Caco-2 (cell line): ENCODE measurements around the gene MEGF9. TPM values are rescaled to one million over a fixed set of nuclear protein-coding genes. Genes with fewer than 3 reads are reported as not detected.

Experiments
- BruUV-seq: library from RNA; stranded (reverse); fragments of 400-500 nt; replicated peaks from 2 replicates; lab custom pipeline; 2021; lab: Mats Ljungman, UMichigan
- CTCF ChIA-PET: fragments of 300-600 bp; sonication (Branson Sonifier 250); formaldehyde crosslinking; loops from one replicate; lab custom pipeline; 2022; ENCODE audit warnings: antibody characterized with exemption; lab: Charles Lee
- POLR2A ChIA-PET: fragments of 300-600 bp; sonication (Branson Sonifier 250); formaldehyde crosslinking; loops from one replicate; lab custom pipeline; 2022; ENCODE audit warnings: antibody characterized with exemption; lab: Charles Lee
- DNase-seq, 2 experiments: peaks; one replicate each; pipeline versions ENCODE4 v3.0.0 to v3.0.0-alpha.2; 2020 to 2022
- H3K27me3 ChIP-seq: replicated peaks from 2 replicates; pipeline ENCODE4 v1.6.0; 2011; ENCODE audit warnings: low read length; ENCODE audit not compliant: control insufficient read depth, insufficient read depth
- H3K36me3 ChIP-seq: 2 replicates; pipeline ENCODE4 v1.5.1; 2011; ENCODE audit warnings: low read length; ENCODE audit not compliant: control insufficient read depth, insufficient read depth
- H3K4me1 ChIP-seq: fragments of 250-450 bp; sonication (Bioruptor Pico); 2 replicates; pipeline ENCODE4 v1.5.1; 2020; ENCODE audit warnings: mild to moderate bottlenecking
- H3K4me3 ChIP-seq: 2 replicates; pipeline ENCODE4 v1.5.1; 2011; ENCODE audit warnings: low read depth, mild to moderate bottlenecking, control low read depth, low read length
- H3K9me3 ChIP-seq: fragments of 250-450 bp; sonication (Bioruptor Pico); 2 replicates; pipeline ENCODE4 v1.5.1; 2020; ENCODE audit warnings: mild to moderate bottlenecking, moderate library complexity
- H3K27ac Mint-ChIP-seq: one replicate; pipeline ENCODE4 v1.8.0; 2022; ENCODE audit warnings: mixed read lengths; ENCODE audit not compliant: unreplicated experiment
- H3K27me3 Mint-ChIP-seq: one replicate; pipeline ENCODE4 v1.8.0; 2022; ENCODE audit warnings: mixed read lengths; ENCODE audit not compliant: insufficient read depth, unreplicated experiment
- H3K36me3 Mint-ChIP-seq: one replicate; pipeline ENCODE4 v1.8.0; 2022; ENCODE audit warnings: mild to moderate bottlenecking, mixed read lengths; ENCODE audit not compliant: insufficient read depth, unreplicated experiment
- H3K4me1 Mint-ChIP-seq: one replicate; pipeline ENCODE4 v1.8.0; 2022; ENCODE audit warnings: low read depth, mixed read lengths; ENCODE audit not compliant: unreplicated experiment
- H3K4me3 Mint-ChIP-seq: one replicate; pipeline ENCODE4 v1.8.0; 2022; ENCODE audit warnings: mild to moderate bottlenecking, moderate library complexity, mixed read lengths; ENCODE audit not compliant: unreplicated experiment
- H3K9me3 Mint-ChIP-seq: one replicate; pipeline ENCODE4 v1.8.0; 2022; ENCODE audit warnings: mixed read lengths; ENCODE audit not compliant: unreplicated experiment
- intact Hi-C: fragments of 100-400 bp; cut with micrococcal nuclease; formaldehyde crosslinking; loops from one replicate; pipeline ENCODE4 v1.10.0; 2022; ENCODE audit not compliant: unreplicated experiment
- total RNA-seq: library from RNA; stranded (reverse); gene quantifications from 2 replicates; pipeline ENCODE4 v1.2.3, GENCODE V29; 2022
- TF ChIP-seq, protein P1 (sequence below), 2 experiments: fragments of 200-600 bp in 1 of 2; IDR thresholded peaks; 1 replicate in 1 of 2; 2 replicates in 1 of 2; pipeline versions ENCODE4 v1.5.1 to v1.8.0; 2011 to 2022; ENCODE audit warnings: antibody characterized with exemption in 1 of 2, control low read depth in 1 of 2, inconsistent platforms in 1 of 2, low read depth in 1 of 2, low read length in 1 of 2, mild to moderate bottlenecking in 1 of 2, moderate library complexity in 1 of 2; ENCODE audit not compliant: insufficient read depth in 1 of 2, severe bottlenecking in 1 of 2, unreplicated experiment in 1 of 2

Gene MEGF9
- total RNA-seq, 1 experiment from 2014 or later = 2.9 TPM

DNA sequence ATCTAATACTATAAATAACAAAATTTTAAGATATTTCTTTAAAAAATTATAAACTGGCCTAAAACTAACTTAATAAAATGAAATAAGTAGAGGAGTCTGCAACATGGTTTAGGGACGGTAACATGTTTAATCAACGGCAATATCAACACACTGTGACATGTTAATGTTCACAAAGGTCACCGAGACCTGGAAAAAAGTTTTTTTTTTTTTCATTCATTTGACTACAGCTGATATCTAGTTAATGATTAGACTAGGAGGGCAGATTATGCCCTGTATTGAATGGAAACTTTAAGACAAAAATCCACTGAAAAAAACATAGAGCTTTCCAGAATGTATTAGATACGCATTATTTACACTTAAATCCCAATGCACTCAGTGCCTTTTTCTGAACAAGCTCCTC, 67.3 kb downstream of the MEGF9 start:
- no peak for DNase-seq
- TF ChIP-seq, protein P1, sequence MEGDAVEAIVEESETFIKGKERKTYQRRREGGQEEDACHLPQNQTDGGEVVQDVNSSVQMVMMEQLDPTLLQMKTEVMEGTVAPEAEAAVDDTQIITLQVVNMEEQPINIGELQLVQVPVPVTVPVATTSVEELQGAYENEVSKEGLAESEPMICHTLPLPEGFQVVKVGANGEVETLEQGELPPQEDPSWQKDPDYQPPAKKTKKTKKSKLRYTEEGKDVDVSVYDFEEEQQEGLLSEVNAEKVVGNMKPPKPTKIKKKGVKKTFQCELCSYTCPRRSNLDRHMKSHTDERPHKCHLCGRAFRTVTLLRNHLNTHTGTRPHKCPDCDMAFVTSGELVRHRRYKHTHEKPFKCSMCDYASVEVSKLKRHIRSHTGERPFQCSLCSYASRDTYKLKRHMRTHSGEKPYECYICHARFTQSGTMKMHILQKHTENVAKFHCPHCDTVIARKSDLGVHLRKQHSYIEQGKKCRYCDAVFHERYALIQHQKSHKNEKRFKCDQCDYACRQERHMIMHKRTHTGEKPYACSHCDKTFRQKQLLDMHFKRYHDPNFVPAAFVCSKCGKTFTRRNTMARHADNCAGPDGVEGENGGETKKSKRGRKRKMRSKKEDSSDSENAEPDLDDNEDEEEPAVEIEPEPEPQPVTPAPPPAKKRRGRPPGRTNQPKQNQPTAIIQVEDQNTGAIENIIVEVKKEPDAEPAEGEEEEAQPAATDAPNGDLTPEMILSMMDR (IDR thresholded peaks at IDR 0.05; ENCODE audit: insufficient read depth in 1 of 2, low read depth in 1 of 2, low read length in 1 of 2, severe bottlenecking in 1 of 2, unreplicated experiment in 1 of 2) = no peak
- H3K36me3 Mint-ChIP-seq = no peaks in the 10 kb centered on the region
- BruUV-seq = no TSS peak
- ChIA-PET CTCF (no interaction called here), POLR2A (no interaction called here)
- H3K27ac Mint-ChIP-seq = no peak overlapping the region
- no peaks in the 10 kb centered on the region for H3K36me3 ChIP-seq
- H3K4me3 Mint-ChIP-seq = no peak overlapping the region
- H3K4me1 Mint-ChIP-seq = no peaks in the 10 kb centered on the region
- no peak overlapping the region for H3K4me3 ChIP-seq
- intact Hi-C loops = no loop called here
- no peaks in the 10 kb centered on the region for H3K9me3 Mint-ChIP-seq
- H3K4me1 ChIP-seq = no peaks in the 10 kb centered on the region
- no peaks in the 10 kb centered on the region for H3K27me3 ChIP-seq
- no peaks in the 10 kb centered on the region for H3K9me3 ChIP-seq
- H3K27me3 Mint-ChIP-seq = no peaks in the 10 kb centered on the region

DNA sequence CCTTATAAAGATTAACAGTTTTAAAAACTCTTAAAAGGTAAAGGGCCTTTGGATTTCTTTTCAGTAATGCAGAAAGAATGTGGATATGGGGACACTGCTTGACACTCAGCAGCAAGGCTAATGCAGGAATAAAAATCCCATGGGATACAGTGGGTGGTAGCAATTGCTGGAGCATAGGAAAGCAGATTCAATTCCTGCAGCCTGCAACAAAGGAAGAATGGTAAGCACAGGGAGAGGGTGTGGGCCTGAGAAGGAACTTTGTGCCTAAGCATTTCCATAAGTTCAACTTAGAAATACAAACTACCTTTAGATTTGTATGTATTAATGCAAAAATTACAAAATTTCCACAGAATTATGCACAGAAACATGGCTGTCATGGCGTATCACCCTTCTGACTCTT, 68.5 kb downstream of the MEGF9 start:
- no peak overlapping the region for H3K4me3 ChIP-seq
- no peaks in the 10 kb centered on the region for H3K4me1 Mint-ChIP-seq
- POLR2A ChIA-PET = no interaction called here
- TF ChIP-seq, protein P1 (IDR thresholded peaks at IDR 0.05; ENCODE audit: insufficient read depth in 1 of 2, low read depth in 1 of 2, low read length in 1 of 2, severe bottlenecking in 1 of 2, unreplicated experiment in 1 of 2) = no peak
- H3K36me3 Mint-ChIP-seq = no peaks in the 10 kb centered on the region
- no peaks in the 10 kb centered on the region for H3K27me3 ChIP-seq
- no peaks in the 10 kb centered on the region for H3K4me1 ChIP-seq
- CTCF ChIA-PET = interaction anchor here (0.6 kb wide), 1 partner anchor 40 kb away, joined by 5 read pairs; no protein-coding TSS in a partner anchor
- BruUV-seq = no TSS peak
- H3K9me3 ChIP-seq = no peaks in the 10 kb centered on the region
- intact Hi-C loops = no loop called here
- H3K36me3 ChIP-seq = no peaks in the 10 kb centered on the region
- H3K4me3 Mint-ChIP-seq = no peak overlapping the region
- no peaks in the 10 kb centered on the region for H3K9me3 Mint-ChIP-seq
- DNase-seq = no peak
- H3K27me3 Mint-ChIP-seq = no peaks in the 10 kb centered on the region
- H3K27ac Mint-ChIP-seq = no peak overlapping the region

DNA sequence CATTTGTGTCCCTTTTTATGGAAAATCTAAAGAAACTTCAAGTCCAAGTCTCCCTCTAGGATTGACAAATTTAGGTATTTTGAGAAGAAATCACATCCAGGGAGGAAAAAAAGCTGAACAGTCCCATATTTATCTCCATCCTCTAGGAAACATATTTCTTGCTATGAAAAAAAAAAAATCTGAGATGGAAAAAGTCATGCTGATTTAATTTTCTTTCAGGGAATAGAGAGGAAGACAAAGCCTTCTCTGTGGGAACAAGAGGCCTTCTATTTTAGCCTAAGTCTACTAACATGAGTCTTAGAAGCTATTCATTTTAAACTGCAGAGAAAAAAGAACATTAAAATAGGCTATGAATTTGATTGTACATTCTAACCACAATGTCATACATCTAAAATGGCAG, 71.2 kb downstream of the MEGF9 start:
- Mint-ChIP-seq H3K4me3 (no peak overlapping the region), H3K27me3 (no peaks in the 10 kb centered on the region), H3K9me3 (no peaks in the 10 kb centered on the region), H3K27ac (no peak overlapping the region), H3K36me3 (no peaks in the 10 kb centered on the region), H3K4me1 (no peaks in the 10 kb centered on the region)
- intact Hi-C loops = no loop called here
- no peaks in the 10 kb centered on the region for H3K36me3 ChIP-seq
- no peak overlapping the region for H3K4me3 ChIP-seq
- TF ChIP-seq, protein P1 (IDR thresholded peaks at IDR 0.05; ENCODE audit: insufficient read depth in 1 of 2, low read depth in 1 of 2, low read length in 1 of 2, severe bottlenecking in 1 of 2, unreplicated experiment in 1 of 2) = no peak
- ChIA-PET POLR2A (no interaction called here), CTCF (no interaction called here)
- no peaks in the 10 kb centered on the region for H3K9me3 ChIP-seq
- no peak for DNase-seq
- BruUV-seq = no TSS peak
- no peaks in the 10 kb centered on the region for H3K4me1 ChIP-seq
- no peaks in the 10 kb centered on the region for H3K27me3 ChIP-seq
